Mucosa of rectum (tissue), 2 donors: Measurements from ENCODE around the gene SAFB.

ENCODE experiments used
- H3K27ac ChIP-seq, 2 donors: one replicate each; pipeline ENCODE4 v1.7.0; 2013; ENCODE audit warnings: inconsistent platforms in 2 of 2, low read depth in 2 of 2, low read length in 2 of 2
- H3K27me3 ChIP-seq, 2 donors: one replicate each; pipeline ENCODE4 v1.7.0; 2013; ENCODE audit warnings: low read length in 2 of 2; ENCODE audit not compliant: control insufficient read depth in 2 of 2, insufficient read depth in 2 of 2
- H3K36me3 ChIP-seq, 2 donors: one replicate each; pipeline ENCODE4 v1.7.0; 2013; ENCODE audit warnings: low read length in 2 of 2; ENCODE audit not compliant: control insufficient read depth in 2 of 2, insufficient read depth in 2 of 2
- H3K4me1 ChIP-seq, 2 donors: one replicate each; pipeline ENCODE4 v1.7.0; 2013; ENCODE audit warnings: low read length in 2 of 2, mild to moderate bottlenecking in 1 of 2; ENCODE audit not compliant: control insufficient read depth in 2 of 2, insufficient read depth in 2 of 2
- H3K4me3 ChIP-seq, 2 donors: one replicate each; pipeline ENCODE4 v1.7.0; 2013; ENCODE audit warnings: low read length in 2 of 2
- H3K9ac ChIP-seq, 2 donors: one replicate each; pipeline ENCODE4 v1.7.0; 2013; ENCODE audit warnings: low read length in 2 of 2, low read depth in 1 of 2, mild to moderate bottlenecking in 1 of 2
- H3K9me3 ChIP-seq, 2 donors: one replicate each; pipeline ENCODE4 v1.7.0; 2013; ENCODE audit warnings: low read length in 2 of 2; ENCODE audit not compliant: control insufficient read depth in 2 of 2
- donor health status: healthy.
- donor health status: Normal muscosa, but diverticular disease.

Gene SAFB

GRCh38 chr19:5661483-5661882 is 38.6 kb downstream of the SAFB start:
- no peak overlapping the region for H3K4me3 ChIP-seq
- H3K27me3 ChIP-seq = no peaks in the 10 kb centered on the region
- H3K9me3 ChIP-seq = no peaks in the 10 kb centered on the region
- H3K9ac ChIP-seq = no peak overlapping the region
- H3K27ac ChIP-seq = no peak overlapping the region
- no peaks in the 10 kb centered on the region for H3K4me1 ChIP-seq
- peaks cover 64 to 74% of the 10 kb centered on the region in 2 donors for H3K36me3 ChIP-seq

GRCh38 chr19:5663904-5664303 is 41.0 kb downstream of the SAFB start:
- Histone ChIP-seq H3K27me3 (no peaks in the 10 kb centered on the region), H3K4me1 (no peaks in the 10 kb centered on the region), H3K9ac (no peak overlapping the region), H3K36me3 (peaks cover 73 to 81% of the 10 kb centered on the region in 2 donors), H3K27ac (no peak overlapping the region), H3K9me3 (no peaks in the 10 kb centered on the region), H3K4me3 (no peak overlapping the region)

- Histone ChIP-seq H3K4me3 (no peak overlapping the region), H3K4me1 (no peaks in the 10 kb centered on the region), H3K36me3 (peaks cover 77 to 86% of the 10 kb centered on the region in 2 donors), H3K27ac (no peak overlapping the region), H3K27me3 (no peaks in the 10 kb centered on the region), H3K9ac (no peak overlapping the region), H3K9me3 (no peaks in the 10 kb centered on the region)
Measured at GRCh38 chr19:5664515-5664914, 41.6 kb downstream of the SAFB start.

GRCh38 chr19:5665781-5666513 is 43.1 kb downstream of the SAFB start:
- Histone ChIP-seq H3K27ac (no peak overlapping the region), H3K9ac (no peak overlapping the region), H3K4me3 (no peak overlapping the region), H3K36me3 (peaks cover 74 to 80% of the 10 kb centered on the region in 2 donors), H3K9me3 (no peaks in the 10 kb centered on the region), H3K27me3 (no peaks in the 10 kb centered on the region), H3K4me1 (no peaks in the 10 kb centered on the region)

GRCh38 chr19:5666921-5667610 is 44.2 kb downstream of the SAFB start:
- Histone ChIP-seq H3K4me3 (no peak overlapping the region), H3K27ac (no peak overlapping the region), H3K36me3 (peaks cover 69 to 71% of the 10 kb centered on the region in 2 donors), H3K27me3 (no peaks in the 10 kb centered on the region), H3K4me1 (no peaks in the 10 kb centered on the region), H3K9me3 (no peaks in the 10 kb centered on the region), H3K9ac (no peak overlapping the region)

GRCh38 chr19:5667751-5668271 is 44.9 kb downstream of the SAFB start:
- no peaks in the 10 kb centered on the region for H3K4me1 ChIP-seq
- H3K9me3 ChIP-seq = no peaks in the 10 kb centered on the region
- no peaks in the 10 kb centered on the region for H3K27me3 ChIP-seq
- H3K4me3 ChIP-seq = no peak overlapping the region
- H3K36me3 ChIP-seq = peaks cover 64 to 67% of the 10 kb centered on the region in 2 donors
- no peak overlapping the region for H3K27ac ChIP-seq
- H3K9ac ChIP-seq = no peak overlapping the region

- Histone ChIP-seq H3K4me3 (no peak overlapping the region), H3K9me3 (no peaks in the 10 kb centered on the region), H3K27ac (no peak overlapping the region), H3K27me3 (no peaks in the 10 kb centered on the region), H3K9ac (no peak overlapping the region), H3K4me1 (no peaks in the 10 kb centered on the region), H3K36me3 (peaks cover 50 to 54% of the 10 kb centered on the region in 2 donors)
Measured at GRCh38 chr19:5669212-5669611, 46.3 kb downstream of the SAFB start.

- Histone ChIP-seq H3K9me3 (no peaks in the 10 kb centered on the region), H3K4me1 (peaks cover 1 to 5% of the 10 kb centered on the region in 2 donors), H3K27me3 (no peaks in the 10 kb centered on the region), H3K9ac (no peak overlapping the region), H3K4me3 (no peak overlapping the region), H3K36me3 (peaks cover 27 to 30% of the 10 kb centered on the region in 2 donors), H3K27ac (no peak overlapping the region)
Measured at GRCh38 chr19:5671600-5671999, 48.7 kb downstream of the SAFB start.

GRCh38 chr19:5672708-5673459 is 50.0 kb downstream of the SAFB start:
- Histone ChIP-seq H3K27me3 (no peaks in the 10 kb centered on the region), H3K4me3 (no peak overlapping the region), H3K9ac (no peak overlapping the region), H3K4me1 (peaks cover 3 to 5% of the 10 kb centered on the region in 2 donors), H3K9me3 (no peaks in the 10 kb centered on the region), H3K27ac (no peak overlapping the region), H3K36me3 (peaks cover 18 to 19% of the 10 kb centered on the region in 2 donors)

GRCh38 chr19:5673752-5674151 is 50.9 kb downstream of the SAFB start:
- Histone ChIP-seq H3K4me1 (peaks cover 3 to 5% of the 10 kb centered on the region in 2 donors), H3K9ac (no peak overlapping the region)

More at GRCh38 chr19:5673752-5674151, 50.9 kb downstream of the SAFB start:
- peaks cover 15 to 16% of the 10 kb centered on the region in 2 donors for H3K36me3 ChIP-seq
- H3K4me3 ChIP-seq = no peak overlapping the region
- H3K27me3 ChIP-seq = no peaks in the 10 kb centered on the region
- no peaks in the 10 kb centered on the region for H3K9me3 ChIP-seq
- H3K27ac ChIP-seq = no peak overlapping the region
